Pons (tissue), 1 donor: ENCODE measurements around the gene RPS6KC1.
"Not testable (repeated sequence)": the region's sequence is repeated elsewhere in the genome, so short reads cannot be mapped to it uniquely, and the experiment has no call there.

ENCODE experiments used
- DNase-seq: peaks from one replicate; pipeline ENCODE4 v3.0.0-alpha.2; 2016; ENCODE audit warnings: low spot score

RPS6KC1 gene

GRCh38 chr1:213110349-213111300 lies 59.6 kb downstream of the RPS6KC1 start:
- DNase-seq = no peak

GRCh38 chr1:213111502-213111901 lies 60.5 kb downstream of the RPS6KC1 start:
- no peak for DNase-seq

GRCh38 chr1:213112723-213113122 lies 61.7 kb downstream of the RPS6KC1 start:
- not testable (repeated sequence) for DNase-seq

- DNase-seq = not testable (repeated sequence)
Measured at GRCh38 chr1:213117699-213118180, 66.7 kb downstream of the RPS6KC1 start.

- no peak for DNase-seq
Measured at GRCh38 chr1:213119794-213120193, 68.8 kb downstream of the RPS6KC1 start.

GRCh38 chr1:213120386-213120785 lies 69.3 kb downstream of the RPS6KC1 start:
- no peak for DNase-seq

- no peak for DNase-seq
Measured at GRCh38 chr1:213120961-213121360, 69.9 kb downstream of the RPS6KC1 start.

- DNase-seq = peak; percentile 80
Measured at GRCh38 chr1:213122514-213122929, 71.5 kb downstream of the RPS6KC1 start.

- no peak for DNase-seq
Measured at GRCh38 chr1:213123087-213123486, 72.0 kb downstream of the RPS6KC1 start.

GRCh38 chr1:213123536-213123935 lies 72.5 kb downstream of the RPS6KC1 start:
- DNase-seq = no peak

- no peak for DNase-seq
Measured at GRCh38 chr1:213124590-213124989, 73.5 kb downstream of the RPS6KC1 start.

- no peak for DNase-seq
Measured at GRCh38 chr1:213125643-213126042, 74.6 kb downstream of the RPS6KC1 start.

- DNase-seq = no peak
Measured at GRCh38 chr1:213127074-213127473, 76.0 kb downstream of the RPS6KC1 start.

GRCh38 chr1:213131851-213132655 lies 81.0 kb downstream of the RPS6KC1 start:
- DNase-seq = peak; percentile 53

- peak; percentile 47 for DNase-seq
Measured at GRCh38 chr1:213135572-213135971, 84.5 kb downstream of the RPS6KC1 start.

- DNase-seq = no peak
Measured at GRCh38 chr1:213136190-213136917, 85.3 kb downstream of the RPS6KC1 start.

- no peak for DNase-seq
Measured at GRCh38 chr1:213138391-213138790, 87.3 kb downstream of the RPS6KC1 start.

- no peak for DNase-seq
Measured at GRCh38 chr1:213138892-213139291, 87.9 kb downstream of the RPS6KC1 start.

- no peak for DNase-seq
Measured at GRCh38 chr1:213148905-213149304, 97.9 kb downstream of the RPS6KC1 start.

- DNase-seq = not testable (repeated sequence)
Measured at GRCh38 chr1:213150090-213150489, 99.0 kb downstream of the RPS6KC1 start.

GRCh38 chr1:213154056-213154685 lies 103.1 kb downstream of the RPS6KC1 start:
- DNase-seq = no peak
